Colonic mucosa (tissue), 4 donors: ENCODE data around the gene ABCA9. TPM values are rescaled to one million over a fixed set of nuclear protein-coding genes. Genes with fewer than 3 reads are reported as not detected.

Experiments
- DNase-seq: peaks from one replicate; pipeline ENCODE4 v3.0.0-alpha.2; 2020
- H3K27ac ChIP-seq: fragments of 200-600 bp; one replicate; pipeline ENCODE4 v1.8.0; 2021
- H3K27me3 ChIP-seq: fragments of 200-600 bp; one replicate; pipeline ENCODE4 v1.8.0; 2021
- H3K36me3 ChIP-seq: fragments of 200-600 bp; one replicate; pipeline ENCODE4 v1.8.0; 2021
- H3K4me1 ChIP-seq: fragments of 200-600 bp; one replicate; pipeline ENCODE4 v1.8.0; 2021; ENCODE audit warnings: mild to moderate bottlenecking
- H3K4me3 ChIP-seq: fragments of 200-600 bp; one replicate; pipeline ENCODE4 v1.8.0; 2021
- H3K9ac ChIP-seq, 2 donors: one replicate each; pipeline ENCODE4 v1.7.0; 2013; ENCODE audit warnings: control low read depth in 2 of 2, low read depth in 2 of 2, low read length in 2 of 2
- H3K9me3 ChIP-seq: fragments of 200-600 bp; one replicate; pipeline ENCODE4 v1.8.0; 2021
- CTCF ChIP-seq: fragments of 200-600 bp; IDR thresholded peaks from one replicate; pipeline ENCODE4 v1.8.0; 2022; ENCODE audit warnings: antibody characterized with exemption, mild to moderate bottlenecking
- intact Hi-C: fragments of 100-400 bp; cut with DNase I; formaldehyde crosslinking; loops from one replicate; pipeline ENCODE4 v1.14.1; 2022
- total RNA-seq, 2 donors: library from RNA; stranded (reverse); fragmentation: NEBNext Ultra II Directional in 1 of 2; extraction: Animal tissue kit (Norgen Biotek cat#: 25700) in 1 of 2; gene quantifications; one replicate each; pipeline ENCODE4 v1.2.1, GENCODE V29; 2021
- donor health status: healthy.
- donor health status: DM: no; HTN: no; CAD: no.
- donor health status: DM: no; HTN: no; CAD: no.

ABCA9 gene
- total RNA-seq, 2 donors from 2014 or later = 0.54 to 2.5 TPM

GRCh38 chr17:69069226-69069750 lies 8.6 kb upstream of the ABCA9 start:
- Histone ChIP-seq H3K27ac (no peak overlapping the region), H3K36me3 (no peaks in the 10 kb centered on the region), H3K4me1 (no peaks in the 10 kb centered on the region), H3K27me3 (no peaks in the 10 kb centered on the region), H3K9ac (no peak overlapping the region), H3K9me3 (no peaks in the 10 kb centered on the region), H3K4me3 (no peak overlapping the region)
- intact Hi-C loops = no loop called here
- TF ChIP-seq CTCF = no peak
- no peak for DNase-seq

GRCh38 chr17:69067274-69068047 lies 6.7 kb upstream of the ABCA9 start:
- Histone ChIP-seq H3K4me3 (no peak overlapping the region), H3K4me1 (no peaks in the 10 kb centered on the region), H3K27ac (no peak overlapping the region), H3K9me3 (no peaks in the 10 kb centered on the region), H3K27me3 (no peaks in the 10 kb centered on the region), H3K9ac (no peak overlapping the region), H3K36me3 (no peaks in the 10 kb centered on the region)
- DNase-seq = no peak
- intact Hi-C loops = no loop called here
- no peak for TF ChIP-seq CTCF

- intact Hi-C loops = no loop called here
- H3K9me3 ChIP-seq = no peaks in the 10 kb centered on the region
- no peak for TF ChIP-seq CTCF
Observed at GRCh38 chr17:69066482-69066881, 5.8 kb upstream of the ABCA9 start.

GRCh38 chr17:69065113-69065512 lies 4.4 kb upstream of the ABCA9 start:
- Histone ChIP-seq H3K9ac (no peak overlapping the region), H3K27ac (no peak overlapping the region), H3K9me3 (no peaks in the 10 kb centered on the region), H3K36me3 (no peaks in the 10 kb centered on the region), H3K4me1 (no peaks in the 10 kb centered on the region), H3K27me3 (no peaks in the 10 kb centered on the region), H3K4me3 (no peak overlapping the region)
- DNase-seq = no peak
- intact Hi-C loops = no loop called here
- no peak for TF ChIP-seq CTCF

More at GRCh38 chr17:69066482-69066881, 5.8 kb upstream of the ABCA9 start:
- no peaks in the 10 kb centered on the region for H3K4me1 ChIP-seq
- H3K9ac ChIP-seq = no peak overlapping the region
- no peaks in the 10 kb centered on the region for H3K36me3 ChIP-seq
- H3K27me3 ChIP-seq = no peaks in the 10 kb centered on the region
- H3K27ac ChIP-seq = no peak overlapping the region
- DNase-seq = no peak
- no peak overlapping the region for H3K4me3 ChIP-seq

GRCh38 chr17:69064476-69064875 lies 3.7 kb upstream of the ABCA9 start:
- no peak for TF ChIP-seq CTCF
- Histone ChIP-seq H3K27ac (no peak overlapping the region), H3K9ac (no peak overlapping the region), H3K9me3 (no peaks in the 10 kb centered on the region), H3K36me3 (no peaks in the 10 kb centered on the region), H3K27me3 (no peaks in the 10 kb centered on the region), H3K4me1 (no peaks in the 10 kb centered on the region), H3K4me3 (no peak overlapping the region)
- no peak for DNase-seq
- intact Hi-C loops = no loop called here
